ENCODE data around the gene SLC2A14. TPM values are rescaled to one million over a fixed set of nuclear protein-coding genes. Genes with fewer than 3 reads are reported as not detected.
"Not testable (repeated sequence)": the region's sequence is repeated elsewhere in the genome, so short reads cannot be mapped to it uniquely, and the experiment has no call there.

SLC2A14 gene
- total and polyA plus RNA-seq, 2 donors from 2014 or later = not detected

GRCh38 chr12:7788294-7788660 is 84.4 kb downstream of the SLC2A14 start:
- Histone ChIP-seq H3K9ac (ENCODE audit: low read length in 3 of 3) (no peak overlapping the region), H3K27me3 (ENCODE audit: control insufficient read depth, insufficient read depth, low read length) (no peaks in the 10 kb centered on the region), H3K4me3 (ENCODE audit: low read length in 3 of 3) (no peak overlapping the region), H3K27ac (ENCODE audit: low read depth in 2 of 2, low read length in 2 of 2) (no peak overlapping the region), H3K36me3 (ENCODE audit: control insufficient read depth in 2 of 3, insufficient read depth in 3 of 3, low read length in 3 of 3) (no peaks in the 10 kb centered on the region), H3K4me1 (ENCODE audit: control insufficient read depth in 2 of 3, insufficient read depth in 2 of 3, low read depth in 1 of 3, low read length in 3 of 3) (no peaks in the 10 kb centered on the region), H3K9me3 (ENCODE audit: control insufficient read depth in 2 of 3, insufficient read depth in 1 of 3, low read length in 3 of 3) (no peaks in the 10 kb centered on the region)
- no peak for FAIRE-seq
- intact Hi-C loops (cut with DNase I) = no loop called here
- DNase-seq = no peak
- TF ChIP-seq, protein P1, sequence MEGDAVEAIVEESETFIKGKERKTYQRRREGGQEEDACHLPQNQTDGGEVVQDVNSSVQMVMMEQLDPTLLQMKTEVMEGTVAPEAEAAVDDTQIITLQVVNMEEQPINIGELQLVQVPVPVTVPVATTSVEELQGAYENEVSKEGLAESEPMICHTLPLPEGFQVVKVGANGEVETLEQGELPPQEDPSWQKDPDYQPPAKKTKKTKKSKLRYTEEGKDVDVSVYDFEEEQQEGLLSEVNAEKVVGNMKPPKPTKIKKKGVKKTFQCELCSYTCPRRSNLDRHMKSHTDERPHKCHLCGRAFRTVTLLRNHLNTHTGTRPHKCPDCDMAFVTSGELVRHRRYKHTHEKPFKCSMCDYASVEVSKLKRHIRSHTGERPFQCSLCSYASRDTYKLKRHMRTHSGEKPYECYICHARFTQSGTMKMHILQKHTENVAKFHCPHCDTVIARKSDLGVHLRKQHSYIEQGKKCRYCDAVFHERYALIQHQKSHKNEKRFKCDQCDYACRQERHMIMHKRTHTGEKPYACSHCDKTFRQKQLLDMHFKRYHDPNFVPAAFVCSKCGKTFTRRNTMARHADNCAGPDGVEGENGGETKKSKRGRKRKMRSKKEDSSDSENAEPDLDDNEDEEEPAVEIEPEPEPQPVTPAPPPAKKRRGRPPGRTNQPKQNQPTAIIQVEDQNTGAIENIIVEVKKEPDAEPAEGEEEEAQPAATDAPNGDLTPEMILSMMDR (IDR thresholded peaks at IDR 0.05; ENCODE audit: borderline replicate concordance, extremely low read depth, insufficient read depth) = no peak

- Histone ChIP-seq H3K27me3 (ENCODE audit: control insufficient read depth, insufficient read depth, low read length) (no peaks in the 10 kb centered on the region), H3K27ac (ENCODE audit: low read depth in 2 of 2, low read length in 2 of 2) (no peak overlapping the region), H3K4me3 (ENCODE audit: low read length in 3 of 3) (no peak overlapping the region), H3K36me3 (ENCODE audit: control insufficient read depth in 2 of 3, insufficient read depth in 3 of 3, low read length in 3 of 3) (no peaks in the 10 kb centered on the region), H3K9ac (ENCODE audit: low read length in 3 of 3) (no peak overlapping the region), H3K9me3 (ENCODE audit: control insufficient read depth in 2 of 3, insufficient read depth in 1 of 3, low read length in 3 of 3) (no peaks in the 10 kb centered on the region), H3K4me1 (ENCODE audit: control insufficient read depth in 2 of 3, insufficient read depth in 2 of 3, low read depth in 1 of 3, low read length in 3 of 3) (no peaks in the 10 kb centered on the region)
- peak in 1 of 5 donors; percentile 13 for DNase-seq
- intact Hi-C loops (cut with DNase I) = no loop called here
- TF ChIP-seq, protein P1 (IDR thresholded peaks at IDR 0.05; ENCODE audit: borderline replicate concordance, extremely low read depth, insufficient read depth) = no peak
- FAIRE-seq = no peak
Measured at GRCh38 chr12:7787574-7788293, 85.0 kb downstream of the SLC2A14 start.

GRCh38 chr12:7784701-7785100 is 88.0 kb downstream of the SLC2A14 start:
- H3K9me3 ChIP-seq (ENCODE audit: control insufficient read depth in 2 of 3, insufficient read depth in 1 of 3, low read length in 3 of 3) = no peaks in the 10 kb centered on the region
- FAIRE-seq = no peak

GRCh38 chr12:7783433-7783832 is 89.3 kb downstream of the SLC2A14 start:
- H3K4me3 ChIP-seq (ENCODE audit: low read length in 3 of 3); FAIRE-seq; H3K36me3 ChIP-seq (ENCODE audit: control insufficient read depth in 2 of 3, insufficient read depth in 3 of 3, low read length in 3 of 3); H3K4me1 ChIP-seq (ENCODE audit: control insufficient read depth in 2 of 3, insufficient read depth in 2 of 3, low read depth in 1 of 3, low read length in 3 of 3); DNase-seq; H3K27me3 ChIP-seq (ENCODE audit: control insufficient read depth, insufficient read depth, low read length); H3K27ac ChIP-seq (ENCODE audit: low read depth in 2 of 2, low read length in 2 of 2); H3K9me3 ChIP-seq (ENCODE audit: control insufficient read depth in 2 of 3, insufficient read depth in 1 of 3, low read length in 3 of 3); intact Hi-C loops (cut with DNase I); H3K9ac ChIP-seq (ENCODE audit: low read length in 3 of 3): not testable (repeated sequence)

More at GRCh38 chr12:7784701-7785100, 88.0 kb downstream of the SLC2A14 start:
- TF ChIP-seq, protein P1 (IDR thresholded peaks at IDR 0.05; ENCODE audit: borderline replicate concordance, extremely low read depth, insufficient read depth) = no peak
- H3K27me3 ChIP-seq (ENCODE audit: control insufficient read depth, insufficient read depth, low read length) = no peaks in the 10 kb centered on the region
- H3K9ac ChIP-seq (ENCODE audit: low read length in 3 of 3) = no peak overlapping the region
- intact Hi-C loops (cut with DNase I) = no loop called here
- H3K4me3 ChIP-seq (ENCODE audit: low read length in 3 of 3) = no peak overlapping the region
- no peaks in the 10 kb centered on the region for H3K4me1 ChIP-seq (ENCODE audit: control insufficient read depth in 2 of 3, insufficient read depth in 2 of 3, low read depth in 1 of 3, low read length in 3 of 3)
- no peak for DNase-seq
- H3K27ac ChIP-seq (ENCODE audit: low read depth in 2 of 2, low read length in 2 of 2) = no peak overlapping the region
- H3K36me3 ChIP-seq (ENCODE audit: control insufficient read depth in 2 of 3, insufficient read depth in 3 of 3, low read length in 3 of 3) = no peaks in the 10 kb centered on the region
